ENCODE results near the gene UVRAG.

Gene UVRAG

GRCh38 chr11:76153571-76153923, 338.5 kb downstream of the UVRAG start:
- TF ChIP-seq, protein P1, sequence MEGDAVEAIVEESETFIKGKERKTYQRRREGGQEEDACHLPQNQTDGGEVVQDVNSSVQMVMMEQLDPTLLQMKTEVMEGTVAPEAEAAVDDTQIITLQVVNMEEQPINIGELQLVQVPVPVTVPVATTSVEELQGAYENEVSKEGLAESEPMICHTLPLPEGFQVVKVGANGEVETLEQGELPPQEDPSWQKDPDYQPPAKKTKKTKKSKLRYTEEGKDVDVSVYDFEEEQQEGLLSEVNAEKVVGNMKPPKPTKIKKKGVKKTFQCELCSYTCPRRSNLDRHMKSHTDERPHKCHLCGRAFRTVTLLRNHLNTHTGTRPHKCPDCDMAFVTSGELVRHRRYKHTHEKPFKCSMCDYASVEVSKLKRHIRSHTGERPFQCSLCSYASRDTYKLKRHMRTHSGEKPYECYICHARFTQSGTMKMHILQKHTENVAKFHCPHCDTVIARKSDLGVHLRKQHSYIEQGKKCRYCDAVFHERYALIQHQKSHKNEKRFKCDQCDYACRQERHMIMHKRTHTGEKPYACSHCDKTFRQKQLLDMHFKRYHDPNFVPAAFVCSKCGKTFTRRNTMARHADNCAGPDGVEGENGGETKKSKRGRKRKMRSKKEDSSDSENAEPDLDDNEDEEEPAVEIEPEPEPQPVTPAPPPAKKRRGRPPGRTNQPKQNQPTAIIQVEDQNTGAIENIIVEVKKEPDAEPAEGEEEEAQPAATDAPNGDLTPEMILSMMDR (conservative IDR thresholded peaks at IDR 0.05), result no peak
- H3K27ac ChIP-seq, result no peak overlapping the region

- TF ChIP-seq, protein P1 (conservative IDR thresholded peaks at IDR 0.05), result no peak
- no peak overlapping the region for H3K27ac ChIP-seq
Observed at GRCh38 chr11:76155500-76156227, 340.7 kb downstream of the UVRAG start.

GRCh38 chr11:76156971-76157427, 342.0 kb downstream of the UVRAG start:
- H3K27ac ChIP-seq, result no peak overlapping the region
- TF ChIP-seq, protein P1 (conservative IDR thresholded peaks at IDR 0.05), result no peak

DNA sequence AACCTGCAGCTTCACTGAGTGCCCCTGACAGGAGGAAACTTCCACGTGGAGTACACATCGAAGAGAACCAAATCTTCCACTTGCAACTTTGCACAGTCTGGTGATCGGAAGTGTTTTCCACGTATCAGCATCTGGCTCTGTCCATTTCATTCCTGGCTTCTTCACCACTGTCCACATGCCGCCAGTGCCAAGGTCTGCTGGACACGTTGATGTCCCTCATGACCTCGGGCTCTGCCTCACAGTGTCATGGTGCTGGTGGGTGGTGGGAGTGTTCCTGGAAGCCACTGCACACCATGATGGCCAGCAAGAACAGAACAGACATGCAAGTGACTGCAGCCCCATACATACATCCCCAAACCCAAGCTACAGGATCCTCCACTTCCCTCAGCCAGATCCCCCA, 342.9 kb downstream of the UVRAG start:
- H3K27ac ChIP-seq, result no peak overlapping the region
- TF ChIP-seq, protein P1 (conservative IDR thresholded peaks at IDR 0.05), result no peak

DNA sequence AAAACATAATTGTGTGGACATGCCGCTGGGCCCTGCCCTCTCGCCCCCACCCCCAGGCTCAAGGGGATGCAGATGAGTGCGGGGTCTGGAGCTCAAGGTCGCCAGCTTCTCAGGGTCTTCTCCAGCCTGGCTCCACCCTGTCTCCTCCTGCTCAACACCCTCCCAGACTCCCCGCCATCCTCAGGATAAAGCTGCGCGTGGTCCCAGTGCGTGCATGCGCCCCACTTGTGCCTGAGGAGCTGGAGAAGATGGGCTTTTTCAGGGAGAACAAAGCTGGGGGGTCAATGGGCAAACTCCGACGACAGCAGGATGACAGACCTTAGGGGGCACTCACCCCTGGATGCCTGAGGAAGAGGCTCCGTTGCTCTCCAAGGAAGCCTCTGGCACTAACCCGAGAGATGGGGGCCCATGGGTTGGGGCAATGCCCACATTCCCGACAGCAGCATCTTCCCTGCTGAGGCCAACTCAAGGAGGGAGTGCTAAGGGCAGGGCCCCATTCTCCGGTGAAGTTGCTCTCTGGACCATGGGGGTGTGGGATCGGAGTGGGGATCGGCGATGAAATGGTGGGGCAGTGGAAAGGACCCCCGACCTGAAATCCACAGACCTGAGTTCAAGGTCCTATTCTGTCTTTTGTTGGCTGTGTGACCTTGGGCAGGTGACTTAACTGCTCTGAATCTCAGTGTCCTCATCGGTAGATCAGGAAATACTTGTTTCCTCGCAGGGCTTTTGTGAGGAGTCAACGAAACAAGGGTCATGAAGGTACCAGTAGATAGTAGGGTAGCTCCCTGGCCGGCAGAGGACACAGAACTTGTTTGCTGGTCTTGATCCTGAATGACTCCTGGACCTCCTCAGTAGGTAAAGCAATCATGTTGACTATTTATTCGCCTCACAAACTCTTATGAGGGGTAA, 343.6 kb downstream of the UVRAG start:
- TF ChIP-seq, protein P1 (conservative IDR thresholded peaks at IDR 0.05), result no peak
- H3K27ac ChIP-seq, result no peak overlapping the region

DNA sequence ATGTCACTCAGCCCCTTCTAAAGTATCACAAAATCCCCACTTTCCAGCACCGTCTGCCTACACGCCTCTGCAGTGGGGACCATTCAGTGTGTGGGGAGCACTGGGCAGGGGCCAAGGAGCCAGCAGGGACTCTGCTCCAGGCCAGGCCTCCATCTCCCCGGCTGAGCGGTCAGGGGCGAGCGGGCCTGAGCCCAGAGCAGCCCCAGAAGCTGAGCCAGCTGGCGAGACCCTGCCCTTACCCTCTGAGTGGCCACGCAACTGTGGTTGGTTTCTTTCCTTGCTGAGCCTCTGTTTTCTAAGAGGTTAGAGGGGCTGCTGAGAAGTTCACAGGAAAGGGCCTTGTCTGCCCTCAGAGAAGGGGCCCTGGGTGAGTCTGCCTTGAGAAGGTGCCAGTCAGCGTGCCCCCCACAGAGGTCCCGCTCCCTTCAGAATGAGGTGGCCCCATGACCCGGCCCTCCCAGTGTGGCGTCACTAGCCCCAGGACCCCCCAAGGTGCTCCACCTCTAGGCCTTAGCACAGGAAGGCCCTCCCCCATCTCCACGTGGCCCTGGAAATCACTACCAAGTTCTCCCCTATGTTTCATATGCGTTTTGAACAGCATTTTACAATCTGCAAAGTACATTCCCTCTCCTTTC, 344.4 kb downstream of the UVRAG start:
- TF ChIP-seq, protein P1 (conservative IDR thresholded peaks at IDR 0.05), result no peak
- H3K27ac ChIP-seq, result no peak overlapping the region

Measured in VCaP (cell line).